Tibial artery (tissue), 4 donors: Measurements from ENCODE around the gene PCNX3.

Experiments used
- DNase-seq, 2 donors: peaks; one replicate each; pipeline ENCODE4 v3.0.0-alpha.2; 2019
- H3K27ac ChIP-seq, 2 donors: fragments of 200-600 bp; sonication (generic) in 1 of 2; 1 replicate in 1 of 2; 2 replicates in 1 of 2; pipeline ENCODE4 v1.5.1; 2018 to 2019; ENCODE audit warnings: mild to moderate bottlenecking in 1 of 2
- H3K27me3 ChIP-seq, 2 donors: fragments of 200-600 bp; sonication (generic) in 1 of 2; one replicate each; pipeline versions ENCODE4 v1.5.1 to v1.6.0; 2016 to 2019
- H3K36me3 ChIP-seq, 3 donors: fragments of 200-600 bp; sonication (generic) in 2 of 3; one replicate each; pipeline ENCODE4 v1.5.1; 2016 to 2019; ENCODE audit warnings: mild to moderate bottlenecking in 2 of 3
- H3K4me1 ChIP-seq, 4 donors: fragments of 200-600 bp; sonication (generic) in 2 of 4; 1 replicate in 3 of 4; 2 replicates in 1 of 4; pipeline ENCODE4 v1.5.1; 2016 to 2019
- H3K4me3 ChIP-seq, 2 donors: fragments of 200-600 bp; sonication (generic) in 1 of 2; 1 replicate in 1 of 2; 2 replicates in 1 of 2; pipeline ENCODE4 v1.5.1; 2018 to 2019; ENCODE audit warnings: mild to moderate bottlenecking in 2 of 2
- H3K9me3 ChIP-seq, 3 donors: fragments of 200-600 bp; sonication (generic) in 1 of 3; one replicate each; pipeline ENCODE4 v1.5.1; 2016 to 2019
- CTCF ChIP-seq, 2 experiments: fragments of 200-600 bp in 1 of 2; fragments of 450-650 bp in 1 of 2; IDR thresholded peaks; one replicate each; pipeline ENCODE4 v1.5.1; 2017 to 2019; ENCODE audit warnings: antibody characterized with exemption in 2 of 2, mild to moderate bottlenecking in 1 of 2, moderate library complexity in 1 of 2
- intact Hi-C: fragments of 100-400 bp; cut with DNase I; formaldehyde crosslinking; loops from one replicate; pipeline ENCODE4 v1.15.0; 2023; ENCODE audit warnings: low total_unique reads

The PCNX3 gene

GRCh38 chr11:65622011-65622410 lies 6.4 kb downstream of the PCNX3 start:
- Histone ChIP-seq H3K27ac (no peak overlapping the region), H3K36me3 (peaks cover 65 to 100% (median 94%) of the 10 kb centered on the region in 3 donors), H3K9me3 (no peaks in the 10 kb centered on the region), H3K4me3 (no peak overlapping the region), H3K4me1 (peaks cover 0 to 16% (median 7%) of the 10 kb centered on the region in 4 donors), H3K27me3 (no peaks in the 10 kb centered on the region)
- TF ChIP-seq CTCF (IDR thresholded peaks at IDR 0.05), result no peak
- intact Hi-C loops, result no loop called here
- DNase-seq, result no peak

GRCh38 chr11:65623177-65623576 lies 7.6 kb downstream of the PCNX3 start:
- intact Hi-C loops, result no loop called here
- no peak for DNase-seq
- peaks cover 72 to 100% (median 95%) of the 10 kb centered on the region in 3 donors for H3K36me3 ChIP-seq
- H3K4me3 ChIP-seq, result no peak overlapping the region
- no peak overlapping the region for H3K27ac ChIP-seq
- no peaks in the 10 kb centered on the region for H3K27me3 ChIP-seq
- peaks cover 0 to 7% (median 0%) of the 10 kb centered on the region in 4 donors for H3K4me1 ChIP-seq
- H3K9me3 ChIP-seq, result no peaks in the 10 kb centered on the region
- no peak for TF ChIP-seq CTCF (IDR thresholded peaks at IDR 0.05)

GRCh38 chr11:65623852-65624616 lies 8.5 kb downstream of the PCNX3 start:
- Histone ChIP-seq H3K4me1 (no peaks in the 10 kb centered on the region), H3K27ac (no peak overlapping the region), H3K9me3 (no peaks in the 10 kb centered on the region), H3K4me3 (no peak overlapping the region), H3K36me3 (peaks cover 72 to 100% (median 95%) of the 10 kb centered on the region in 3 donors), H3K27me3 (no peaks in the 10 kb centered on the region)
- peak in 1 of 2 donors; percentile 60 for DNase-seq
- intact Hi-C loops, result no loop called here
- TF ChIP-seq CTCF (IDR thresholded peaks at IDR 0.05), result no peak

- peak in 1 of 2 donors; percentile 61 for DNase-seq
- Histone ChIP-seq H3K27ac (no peak overlapping the region), H3K27me3 (no peaks in the 10 kb centered on the region), H3K9me3 (no peaks in the 10 kb centered on the region), H3K4me3 (no peak overlapping the region), H3K4me1 (no peaks in the 10 kb centered on the region), H3K36me3 (peaks cover 73 to 100% (median 95%) of the 10 kb centered on the region in 3 donors)
- intact Hi-C loops, result loop anchor here (5.0 kb wide), 1 partner anchor 197 kb away; no protein-coding TSS in a partner anchor
- no peak for TF ChIP-seq CTCF (IDR thresholded peaks at IDR 0.05)
Measured at GRCh38 chr11:65624931-65625627, 9.5 kb downstream of the PCNX3 start.

- H3K27me3 ChIP-seq, result no peaks in the 10 kb centered on the region
- peaks cover 73 to 100% (median 95%) of the 10 kb centered on the region in 3 donors for H3K36me3 ChIP-seq
- peak in 1 of 2 donors; percentile 57 for DNase-seq
- H3K4me3 ChIP-seq, result no peak overlapping the region
- intact Hi-C loops, result loop anchor here (5.0 kb wide), 1 partner anchor 197 kb away; no protein-coding TSS in a partner anchor
- H3K4me1 ChIP-seq, result no peaks in the 10 kb centered on the region
- TF ChIP-seq CTCF (IDR thresholded peaks at IDR 0.05), result peak; percentile 38 to 49
- no peaks in the 10 kb centered on the region for H3K9me3 ChIP-seq
- H3K27ac ChIP-seq, result no peak overlapping the region
Measured at GRCh38 chr11:65625628-65626342, 10.2 kb downstream of the PCNX3 start.
